AG20443 (cell line): ENCODE measurements around the gene RMND5B.
"Not testable (repeated sequence)": the region's sequence is repeated elsewhere in the genome, so short reads cannot be mapped to it uniquely, and the experiment has no call there.

Source experiments
- DNase-seq: peaks from one replicate; pipeline ENCODE4 v3.0.0; 2012; ENCODE audit warnings: low spot score, mixed read lengths

RMND5B gene

GRCh38 chr5:178114325-178115135 lies 16.3 kb upstream of the RMND5B start:
- no peak for DNase-seq

- DNase-seq, result no peak
These were observed 15.5 kb upstream of the RMND5B start for GRCh38 chr5:178115136-178115813.

- DNase-seq, result no peak
These were observed 15.0 kb upstream of the RMND5B start for GRCh38 chr5:178115814-178116142.

GRCh38 chr5:178116143-178116885 lies 14.5 kb upstream of the RMND5B start:
- no peak for DNase-seq

GRCh38 chr5:178117923-178118701 lies 12.7 kb upstream of the RMND5B start:
- DNase-seq, result no peak

- DNase-seq, result no peak
These were observed 10.8 kb upstream of the RMND5B start for GRCh38 chr5:178119915-178120606.

- peak; percentile 66 for DNase-seq
These were observed 10.0 kb upstream of the RMND5B start for GRCh38 chr5:178120607-178121357.

GRCh38 chr5:178121391-178122276 lies 9.2 kb upstream of the RMND5B start:
- DNase-seq, result no peak

- no peak for DNase-seq
These were observed 8.5 kb upstream of the RMND5B start for GRCh38 chr5:178122346-178122745.

- no peak for DNase-seq
These were observed 7.5 kb upstream of the RMND5B start for GRCh38 chr5:178123094-178123965.

- no peak for DNase-seq
These were observed 6.6 kb upstream of the RMND5B start for GRCh38 chr5:178123966-178124925.

- no peak for DNase-seq
These were observed 5.4 kb upstream of the RMND5B start for GRCh38 chr5:178125253-178125906.

GRCh38 chr5:178126556-178126955 lies 4.3 kb upstream of the RMND5B start:
- no peak for DNase-seq

GRCh38 chr5:178127300-178128009 lies 3.4 kb upstream of the RMND5B start:
- not testable (repeated sequence) for DNase-seq

- no peak for DNase-seq
These were observed 1.5 kb upstream of the RMND5B start for GRCh38 chr5:178129296-178129695.

GRCh38 chr5:178130234-178130575 lies 609 bp upstream of the RMND5B start:
- DNase-seq, result not testable (repeated sequence)
